Mesothelial cell of epicardium (in vitro differentiated cells): ENCODE measurements around the gene NBEAL2. TPM values are rescaled to one million over a fixed set of nuclear protein-coding genes. Genes with fewer than 3 reads are reported as not detected.
A peak's percentile ranks its signal among the peaks of the same experiment; 100 is the strongest.

Source experiments
- DNase-seq, 2 experiments: peaks; one replicate each; pipeline ENCODE4 v3.0.0; 2021; ENCODE audit warnings: low spot score in 2 of 2; ENCODE audit not compliant: unreplicated experiment in 2 of 2
- H3K27ac Mint-ChIP-seq: 2 replicates; pipeline ENCODE4 v1.8.0; 2021; ENCODE audit warnings: mixed read lengths
- H3K27me3 Mint-ChIP-seq: 2 replicates; pipeline ENCODE4 v1.8.0; 2021; ENCODE audit warnings: low read depth, mixed read lengths
- H3K36me3 Mint-ChIP-seq: 2 replicates; pipeline ENCODE4 v1.8.0; 2021; ENCODE audit warnings: mixed read lengths
- H3K4me1 Mint-ChIP-seq: 2 replicates; pipeline ENCODE4 v1.8.0; 2021; ENCODE audit warnings: mixed read lengths
- H3K4me3 Mint-ChIP-seq: 2 replicates; pipeline ENCODE4 v1.8.0; 2021; ENCODE audit warnings: mild to moderate bottlenecking, moderate library complexity, mixed read lengths
- H3K9me3 Mint-ChIP-seq: 2 replicates; pipeline ENCODE4 v1.8.0; 2021; ENCODE audit warnings: mixed read lengths
- CTCF ChIP-seq: fragments of 200-600 bp; sonication (generic); IDR thresholded peaks from one replicate; pipeline ENCODE4 v1.5.0; 2021; ENCODE audit warnings: antibody characterized with exemption; ENCODE audit not compliant: unreplicated experiment
- total RNA-seq: library from RNA; stranded (reverse); gene quantifications from 3 replicates; pipeline ENCODE4 v1.2.1, GENCODE V29; 2021

Gene NBEAL2
- total RNA-seq, 1 donor from 2014 or later: 86.9 TPM

- DNase-seq: peak; percentile 86 to 89
Observed at GRCh38 chr3:46976326-46977190, 2.9 kb upstream of the NBEAL2 start, which contains the start of gene CCDC12. Gene CCDC12 (minus strand): TSS chr3:46976745. CDS start chr3:46976732, 13 bp downstream.

GRCh38 chr3:46977811-46978195 is 1.7 kb upstream of the NBEAL2 start:
- no peak for TF ChIP-seq CTCF

More at GRCh38 chr3:46976326-46977190, 2.9 kb upstream of the NBEAL2 start, which contains the start of gene CCDC12:
- no peaks in the 10 kb centered on the region for H3K9me3 Mint-ChIP-seq
- H3K27me3 Mint-ChIP-seq: no peaks in the 10 kb centered on the region
- peak within 1 kb of the TSS; percentile 100 for H3K4me3 Mint-ChIP-seq
- H3K4me1 Mint-ChIP-seq: peaks cover 50% of the 10 kb centered on the region
- H3K27ac Mint-ChIP-seq: peak within 1 kb of the TSS; percentile 99
- H3K36me3 Mint-ChIP-seq: no peaks in the 10 kb centered on the region
- TF ChIP-seq CTCF: no peak

GRCh38 chr3:46978381-46978780 is 1.1 kb upstream of the NBEAL2 start:
- peaks cover 55% of the 10 kb centered on the region for H3K4me1 Mint-ChIP-seq
- H3K9me3 Mint-ChIP-seq: no peaks in the 10 kb centered on the region
- H3K27ac Mint-ChIP-seq: peak overlapping the region; percentile 84
- peak overlapping the region; percentile 100 for H3K4me3 Mint-ChIP-seq
- no peaks in the 10 kb centered on the region for H3K36me3 Mint-ChIP-seq
- no peak for TF ChIP-seq CTCF
- no peak for DNase-seq
- no peaks in the 10 kb centered on the region for H3K27me3 Mint-ChIP-seq

More at GRCh38 chr3:46977811-46978195, 1.7 kb upstream of the NBEAL2 start:
- Mint-ChIP-seq H3K9me3 (no peaks in the 10 kb centered on the region), H3K36me3 (no peaks in the 10 kb centered on the region), H3K4me1 (peaks cover 55% of the 10 kb centered on the region), H3K4me3 (peak overlapping the region; percentile 100), H3K27me3 (no peaks in the 10 kb centered on the region), H3K27ac (peak overlapping the region; percentile 84)
- DNase-seq: no peak

- no peak for TF ChIP-seq CTCF
- Mint-ChIP-seq H3K27ac (peak overlapping the region; percentile 72), H3K36me3 (no peaks in the 10 kb centered on the region)
Observed at GRCh38 chr3:46979958-46980497, 562 bp downstream of the NBEAL2 start.

GRCh38 chr3:46981932-46982471 is 2.5 kb downstream of the NBEAL2 start:
- DNase-seq: peak in 1 of 2 experiments; percentile 72
- H3K4me3 Mint-ChIP-seq: peak overlapping the region; percentile 52
- H3K4me1 Mint-ChIP-seq: peaks cover 46% of the 10 kb centered on the region
- peak overlapping the region; percentile 83 for H3K27ac Mint-ChIP-seq
- H3K27me3 Mint-ChIP-seq: no peaks in the 10 kb centered on the region
- H3K9me3 Mint-ChIP-seq: no peaks in the 10 kb centered on the region
- no peaks in the 10 kb centered on the region for H3K36me3 Mint-ChIP-seq
- TF ChIP-seq CTCF: no peak

More at GRCh38 chr3:46979958-46980497, 562 bp downstream of the NBEAL2 start:
- DNase-seq: no peak
- Mint-ChIP-seq H3K4me1 (peaks cover 46% of the 10 kb centered on the region), H3K27me3 (no peaks in the 10 kb centered on the region), H3K9me3 (no peaks in the 10 kb centered on the region), H3K4me3 (peak overlapping the region; percentile 73)
